Measurements from ENCODE around the gene ABCC6. TPM values are rescaled to one million over a fixed set of nuclear protein-coding genes. Genes with fewer than 3 reads are reported as not detected.
"Not testable (repeated sequence)": the region's sequence is repeated elsewhere in the genome, so short reads cannot be mapped to it uniquely, and the experiment has no call there.

Gene ABCC6
- polyA plus RNA-seq, 1 experiment, result 3.7 TPM

DNA sequence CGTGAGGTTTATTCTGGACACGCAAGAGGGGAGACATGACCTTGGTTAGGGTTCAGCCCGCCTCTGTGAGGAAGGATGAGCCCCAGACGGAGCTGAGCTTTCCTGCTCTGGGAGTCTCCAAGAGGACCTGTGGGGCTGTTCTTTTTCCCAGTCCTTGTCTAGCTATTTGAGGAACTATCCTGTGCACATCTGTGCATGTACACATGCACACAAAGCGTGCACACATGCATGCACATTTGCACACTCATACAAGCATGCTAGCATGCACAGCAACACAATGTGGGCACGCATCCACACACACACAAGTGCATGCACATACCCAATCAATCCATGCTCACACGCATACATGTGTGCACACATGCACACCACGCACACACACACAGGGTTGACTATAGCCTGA, 40.4 kb downstream of the ABCC6 start:
- Histone ChIP-seq H3K27ac (ENCODE audit: low read depth, low read length) (no peak overlapping the region), H3K27me3 (ENCODE audit: control insufficient read depth, insufficient read depth, low read length) (peaks cover 5% of the 10 kb centered on the region), H3K9me3 (ENCODE audit: control insufficient read depth, insufficient read depth, low read length) (peaks cover 6% of the 10 kb centered on the region; the same call in 1 of the 2 replicates), H3K4me3 (ENCODE audit: low read depth, low read length) (no peak overlapping the region)
- CTCF ChIA-PET, result interaction anchor here (1.0 kb wide), 1 partner anchor 9 kb away, joined by 3 read pairs; no protein-coding TSS in a partner anchor
- TF ChIP-seq, protein P1, sequence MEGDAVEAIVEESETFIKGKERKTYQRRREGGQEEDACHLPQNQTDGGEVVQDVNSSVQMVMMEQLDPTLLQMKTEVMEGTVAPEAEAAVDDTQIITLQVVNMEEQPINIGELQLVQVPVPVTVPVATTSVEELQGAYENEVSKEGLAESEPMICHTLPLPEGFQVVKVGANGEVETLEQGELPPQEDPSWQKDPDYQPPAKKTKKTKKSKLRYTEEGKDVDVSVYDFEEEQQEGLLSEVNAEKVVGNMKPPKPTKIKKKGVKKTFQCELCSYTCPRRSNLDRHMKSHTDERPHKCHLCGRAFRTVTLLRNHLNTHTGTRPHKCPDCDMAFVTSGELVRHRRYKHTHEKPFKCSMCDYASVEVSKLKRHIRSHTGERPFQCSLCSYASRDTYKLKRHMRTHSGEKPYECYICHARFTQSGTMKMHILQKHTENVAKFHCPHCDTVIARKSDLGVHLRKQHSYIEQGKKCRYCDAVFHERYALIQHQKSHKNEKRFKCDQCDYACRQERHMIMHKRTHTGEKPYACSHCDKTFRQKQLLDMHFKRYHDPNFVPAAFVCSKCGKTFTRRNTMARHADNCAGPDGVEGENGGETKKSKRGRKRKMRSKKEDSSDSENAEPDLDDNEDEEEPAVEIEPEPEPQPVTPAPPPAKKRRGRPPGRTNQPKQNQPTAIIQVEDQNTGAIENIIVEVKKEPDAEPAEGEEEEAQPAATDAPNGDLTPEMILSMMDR (IDR thresholded peaks at IDR 0.05; ENCODE audit: low read depth, low read length), result no peak
- POLR2A ChIA-PET, result no interaction called here
- no peak for DNase-seq (ENCODE audit: low read depth, low spot score)

DNA sequence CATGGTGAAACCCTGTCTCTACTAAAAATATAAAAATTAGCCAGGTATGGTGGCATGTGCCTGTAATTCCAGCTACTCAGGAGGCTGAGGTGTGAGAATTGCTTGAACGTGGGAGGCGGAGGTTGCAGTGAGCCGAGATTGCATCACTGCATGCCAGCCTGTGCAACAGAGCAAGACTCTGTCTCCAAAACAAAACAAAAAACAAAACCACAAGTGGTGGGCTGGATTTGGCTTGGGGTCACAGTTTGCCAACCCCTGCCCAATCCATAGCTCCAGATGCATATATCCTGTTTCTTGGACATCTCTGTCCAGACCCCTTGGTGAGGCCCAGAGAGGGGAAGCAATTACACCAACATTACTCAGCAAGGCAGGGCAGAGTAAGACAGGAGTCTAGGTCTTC, 41.5 kb downstream of the ABCC6 start:
- H3K4me3 ChIP-seq (ENCODE audit: low read depth, low read length); CTCF ChIA-PET; H3K27ac ChIP-seq (ENCODE audit: low read depth, low read length); H3K9me3 ChIP-seq (ENCODE audit: control insufficient read depth, insufficient read depth, low read length); POLR2A ChIA-PET; H3K27me3 ChIP-seq (ENCODE audit: control insufficient read depth, insufficient read depth, low read length); DNase-seq (ENCODE audit: low read depth, low spot score): not testable (repeated sequence)

DNA sequence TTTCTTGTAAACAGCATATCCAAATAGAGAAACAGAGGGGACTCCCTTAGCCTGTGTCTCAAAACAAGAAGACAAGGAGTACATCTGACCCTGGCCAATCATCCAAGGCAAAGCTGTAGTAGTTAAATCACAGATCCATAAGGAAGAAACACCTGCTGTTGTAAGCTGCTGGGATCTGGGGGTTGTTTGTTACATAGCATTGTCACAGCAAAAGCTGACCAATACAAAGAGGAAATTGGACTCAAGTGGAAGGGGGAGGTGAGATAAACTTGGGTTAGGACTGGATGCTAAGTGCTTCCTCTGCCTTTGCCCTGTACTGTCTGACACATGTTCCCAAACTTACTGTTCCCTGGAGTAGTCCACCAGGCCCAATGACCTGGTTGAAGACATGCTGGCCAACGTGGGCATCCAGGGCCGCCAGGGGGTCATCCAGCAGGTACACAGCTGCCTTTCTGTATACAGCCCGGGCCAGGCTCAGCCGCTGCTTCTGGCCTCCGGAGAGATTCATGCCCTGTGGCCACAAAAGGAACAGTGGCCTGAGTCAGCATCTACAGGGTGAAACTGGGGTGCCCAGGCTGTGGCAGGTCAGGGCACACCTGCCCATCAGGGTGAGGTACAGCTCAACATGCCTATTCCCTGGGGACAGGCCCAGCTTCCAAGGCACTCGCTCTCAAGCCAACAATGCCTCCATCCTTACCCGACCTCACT, 44.7 kb downstream of the ABCC6 start:
- no peak overlapping the region for H3K4me3 ChIP-seq (ENCODE audit: low read depth, low read length)
- H3K27me3 ChIP-seq (ENCODE audit: control insufficient read depth, insufficient read depth, low read length), result peaks cover 5% of the 10 kb centered on the region
- ChIA-PET POLR2A (no interaction called here), CTCF (no interaction called here)
- H3K9me3 ChIP-seq (ENCODE audit: control insufficient read depth, insufficient read depth, low read length), result peaks cover 6% of the 10 kb centered on the region
- TF ChIP-seq, protein P1 (IDR thresholded peaks at IDR 0.05; ENCODE audit: low read depth, low read length), result no peak
- no peak for DNase-seq (ENCODE audit: low read depth, low spot score)
- H3K27ac ChIP-seq (ENCODE audit: low read depth, low read length), result no peak overlapping the region

DNA sequence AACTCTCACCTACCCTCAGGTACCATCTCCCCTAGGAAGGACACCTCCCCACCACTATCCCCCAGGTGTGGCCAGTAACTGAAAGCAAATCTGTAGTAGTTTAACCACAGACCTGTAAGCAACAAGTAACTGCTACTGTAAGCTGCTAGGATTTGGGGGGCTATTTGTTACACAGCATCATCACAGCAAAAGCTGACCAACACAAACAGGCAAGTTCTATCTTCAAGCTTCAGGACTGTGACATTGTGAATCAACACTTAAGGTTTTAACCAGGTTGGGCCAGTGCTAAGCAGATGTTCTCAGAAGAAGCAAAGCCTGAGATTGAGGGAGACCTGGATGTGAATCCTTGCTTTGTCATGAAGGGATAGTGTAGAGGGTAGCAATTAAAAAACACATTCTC, 47.0 kb downstream of the ABCC6 start:
- TF ChIP-seq, protein P1 (IDR thresholded peaks at IDR 0.05; ENCODE audit: low read depth, low read length), result no peak
- no peak overlapping the region for H3K4me3 ChIP-seq (ENCODE audit: low read depth, low read length)
- H3K27ac ChIP-seq (ENCODE audit: low read depth, low read length), result no peak overlapping the region
- H3K27me3 ChIP-seq (ENCODE audit: control insufficient read depth, insufficient read depth, low read length), result no peaks in the 10 kb centered on the region
- POLR2A ChIA-PET, result no interaction called here
- CTCF ChIA-PET, result no interaction called here
- no peak for DNase-seq (ENCODE audit: low read depth, low spot score)
- peaks cover 6% of the 10 kb centered on the region for H3K9me3 ChIP-seq (ENCODE audit: control insufficient read depth, insufficient read depth, low read length)

DNA sequence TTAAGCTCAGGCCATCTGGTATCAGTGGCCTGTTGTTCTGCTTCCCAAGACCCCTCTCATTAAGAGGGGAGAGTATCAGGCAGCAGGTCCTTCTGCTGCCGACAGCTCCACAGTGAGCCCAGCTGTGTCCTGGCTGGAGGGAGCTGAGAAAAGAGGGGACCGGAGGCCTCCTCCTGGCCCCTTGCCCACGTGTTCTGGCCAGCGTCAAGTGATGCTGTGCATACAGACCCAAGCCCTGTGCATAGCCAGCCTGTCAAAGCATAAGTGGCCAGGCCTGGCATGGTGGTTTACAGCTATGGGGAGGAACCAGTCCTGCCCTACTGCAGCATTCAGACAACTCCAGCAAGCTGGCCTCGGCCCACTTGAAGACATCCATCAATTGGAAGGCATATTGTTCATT, 48.0 kb downstream of the ABCC6 start:
- CTCF ChIA-PET, result interaction anchor here (1.0 kb wide), 1 partner anchor 20 kb away, joined by 5 read pairs; no protein-coding TSS in a partner anchor
- POLR2A ChIA-PET, result no interaction called here
- no peak for DNase-seq (ENCODE audit: low read depth, low spot score)
- Histone ChIP-seq H3K9me3 (ENCODE audit: control insufficient read depth, insufficient read depth, low read length) (peaks cover 6% of the 10 kb centered on the region), H3K27ac (ENCODE audit: low read depth, low read length) (no peak overlapping the region), H3K27me3 (ENCODE audit: control insufficient read depth, insufficient read depth, low read length) (no peaks in the 10 kb centered on the region), H3K4me3 (ENCODE audit: low read depth, low read length) (no peak overlapping the region)
- TF ChIP-seq, protein P1 (IDR thresholded peaks at IDR 0.05; ENCODE audit: low read depth, low read length), result no peak

Measured in AG04450 (cell line).